Mucosa of stomach (tissue), 1 donor: ENCODE measurements around the gene ODAD4.
"Not testable (repeated sequence)": the region's sequence is repeated elsewhere in the genome, so short reads cannot be mapped to it uniquely, and the experiment has no call there.

ENCODE experiments used
- H3K27me3 ChIP-seq: one replicate; pipeline ENCODE4 v1.7.0; 2013; ENCODE audit warnings: mild to moderate bottlenecking, low read length; ENCODE audit not compliant: control insufficient read depth, insufficient read depth
- H3K36me3 ChIP-seq: one replicate; pipeline ENCODE4 v1.7.0; 2013; ENCODE audit warnings: low read length; ENCODE audit not compliant: control insufficient read depth, insufficient read depth
- H3K4me1 ChIP-seq: one replicate; pipeline ENCODE4 v1.7.0; 2013; ENCODE audit warnings: mild to moderate bottlenecking, low read length; ENCODE audit not compliant: control insufficient read depth, insufficient read depth
- H3K4me3 ChIP-seq: one replicate; pipeline ENCODE4 v1.7.0; 2013; ENCODE audit warnings: low read length
- H3K9ac ChIP-seq: one replicate; pipeline ENCODE4 v1.7.0; 2013; ENCODE audit warnings: mild to moderate bottlenecking, low read length, moderate library complexity
- H3K9me3 ChIP-seq: one replicate; pipeline ENCODE4 v1.7.0; 2013; ENCODE audit warnings: mild to moderate bottlenecking, low read length, moderate library complexity; ENCODE audit not compliant: control insufficient read depth
- donor health status: Pancreatic carcinoma.

The ODAD4 gene

DNA sequence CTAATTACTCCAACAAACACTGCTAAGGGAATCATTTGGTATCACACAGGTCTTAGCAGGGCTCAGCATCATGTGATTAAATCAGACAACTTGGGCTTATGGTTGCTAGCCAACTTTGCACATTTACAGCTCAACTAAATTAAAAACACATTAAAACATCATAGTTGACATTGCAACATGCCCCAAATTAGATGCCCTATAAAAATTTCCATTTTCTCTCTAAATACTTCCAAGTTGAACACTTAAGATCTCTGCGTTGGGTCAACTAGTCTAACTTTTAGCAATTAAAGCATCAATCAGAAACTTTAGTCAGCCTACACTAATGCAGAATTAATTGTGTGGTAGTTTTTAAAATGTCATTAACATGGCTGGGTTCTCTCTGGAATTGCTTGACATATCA is 74.7 kb downstream of the ODAD4 start:
- Histone ChIP-seq H3K4me3 (no peak overlapping the region), H3K4me1 (peaks cover 36% of the 10 kb centered on the region), H3K27me3 (no peaks in the 10 kb centered on the region), H3K9me3 (no peaks in the 10 kb centered on the region), H3K9ac (no peak overlapping the region), H3K36me3 (no peaks in the 10 kb centered on the region)

DNA sequence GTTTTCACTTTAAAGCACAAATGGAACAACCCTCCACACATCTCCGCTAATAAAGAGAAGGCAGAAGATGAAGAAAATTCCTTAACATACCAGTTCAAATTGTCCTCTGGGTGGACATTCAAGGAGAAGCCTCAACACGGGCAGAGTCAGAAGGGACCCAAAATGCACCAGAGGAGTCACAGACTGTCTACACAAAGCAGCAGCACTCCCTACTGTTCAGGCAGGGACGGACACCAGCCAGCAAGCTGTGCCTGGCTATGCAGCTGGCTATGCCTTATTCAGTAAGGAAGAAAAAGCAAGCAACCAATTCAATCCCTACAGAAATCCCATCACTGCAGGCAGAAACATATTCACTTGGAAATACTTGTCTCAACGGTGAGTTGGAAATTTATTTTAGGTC is 78.8 kb downstream of the ODAD4 start:
- Histone ChIP-seq H3K9me3 (no peaks in the 10 kb centered on the region), H3K36me3 (no peaks in the 10 kb centered on the region), H3K4me1 (peaks cover 13% of the 10 kb centered on the region), H3K9ac (no peak overlapping the region), H3K27me3 (no peaks in the 10 kb centered on the region), H3K4me3 (no peak overlapping the region)

DNA sequence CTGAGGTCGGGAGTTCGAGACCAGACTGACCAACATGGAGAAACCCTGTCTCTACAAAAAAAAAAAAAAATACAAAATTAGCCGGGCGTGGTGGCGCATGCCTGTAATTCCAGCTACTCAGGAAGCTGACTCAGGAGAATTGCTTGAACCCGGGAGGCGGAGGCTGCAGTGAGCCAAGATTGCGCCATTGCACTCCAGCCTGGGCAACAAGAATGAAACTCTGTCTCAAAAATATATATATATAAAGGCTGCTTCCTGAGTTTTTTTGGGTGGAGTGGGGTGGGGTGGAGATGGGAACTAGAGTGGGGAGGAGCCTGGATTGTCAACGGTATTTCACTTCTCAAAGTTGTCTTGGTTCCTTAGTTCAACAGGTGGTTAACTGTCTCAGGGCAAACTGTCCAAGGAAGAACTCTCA is 79.9 kb downstream of the ODAD4 start:
- not testable (repeated sequence) for H3K9ac ChIP-seq, H3K4me1 ChIP-seq, H3K9me3 ChIP-seq, H3K27me3 ChIP-seq, H3K36me3 ChIP-seq, H3K4me3 ChIP-seq

DNA sequence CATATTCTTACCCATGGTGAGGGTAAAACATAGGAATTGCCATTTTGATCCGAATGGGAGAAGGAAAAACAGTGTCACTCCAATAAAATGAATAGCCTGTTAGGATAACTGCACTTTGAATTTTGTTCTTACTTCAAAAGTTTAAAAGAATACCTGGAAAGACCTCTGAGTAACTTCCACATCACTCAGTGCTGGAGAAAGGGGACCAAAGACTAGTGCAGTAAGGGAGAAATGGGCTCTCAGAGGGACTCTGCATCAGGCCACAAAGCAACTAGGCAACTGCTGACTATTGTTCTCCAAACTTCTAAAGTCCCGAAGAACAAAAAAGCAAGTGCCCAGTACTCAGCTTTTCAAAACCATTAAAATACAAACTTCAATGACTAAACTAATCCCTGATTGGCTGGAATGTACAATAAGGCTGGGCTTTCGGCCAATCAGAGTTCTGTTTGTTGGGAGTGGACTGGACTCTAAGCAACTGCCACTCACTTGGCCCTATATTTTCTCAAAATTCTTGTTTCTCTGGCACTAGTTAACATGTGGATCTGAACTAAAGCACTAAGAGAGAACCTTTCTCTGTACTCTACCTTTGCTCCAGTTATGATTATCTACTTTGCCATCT is 80.6 kb downstream of the ODAD4 start:
- Histone ChIP-seq H3K4me1 (peaks cover 9% of the 10 kb centered on the region), H3K36me3 (no peaks in the 10 kb centered on the region), H3K9me3 (no peaks in the 10 kb centered on the region), H3K27me3 (no peaks in the 10 kb centered on the region), H3K9ac (no peak overlapping the region), H3K4me3 (no peak overlapping the region)

DNA sequence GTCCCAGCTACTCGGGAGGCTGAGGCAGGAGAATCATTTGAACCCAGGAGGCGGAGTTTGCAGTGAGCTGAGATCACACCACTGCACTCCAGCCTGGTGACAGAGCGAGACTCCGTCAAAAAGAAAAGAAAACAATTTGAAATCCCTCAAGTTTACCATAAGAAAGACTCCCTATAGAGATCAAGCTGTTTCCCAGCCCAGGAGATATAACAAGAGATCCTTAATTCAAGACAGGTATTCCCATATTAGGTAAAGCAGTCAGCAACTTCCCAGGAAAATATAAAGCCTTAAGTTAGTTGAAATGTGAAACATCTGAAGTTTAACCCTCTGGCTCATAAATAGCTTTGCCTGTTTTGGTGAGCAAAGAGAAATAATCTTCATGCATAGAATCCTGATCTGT is 81.9 kb downstream of the ODAD4 start:
- H3K9ac ChIP-seq, H3K27me3 ChIP-seq: not testable (repeated sequence)

DNA sequence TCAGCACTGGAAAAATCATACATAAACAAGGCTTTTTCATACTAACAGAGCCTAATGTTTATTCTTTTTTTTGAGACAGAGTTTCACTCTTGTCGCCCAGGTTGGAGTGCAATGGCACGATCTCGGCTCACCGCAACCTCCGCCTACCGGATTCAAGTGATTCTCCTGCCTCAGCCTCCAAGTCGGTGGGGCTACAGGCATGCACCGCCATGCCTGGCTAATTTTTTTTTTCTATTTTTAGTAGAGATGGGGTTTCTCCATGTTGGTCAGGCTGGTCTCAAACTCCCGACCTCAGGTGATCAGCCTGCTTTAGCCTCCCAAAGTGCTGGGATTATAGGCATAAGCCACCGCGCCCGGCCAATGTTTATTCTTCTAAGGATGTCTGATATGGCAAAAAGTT is 83.3 kb downstream of the ODAD4 start:
- not testable (repeated sequence) for H3K9me3 ChIP-seq, H3K9ac ChIP-seq, H3K27me3 ChIP-seq, H3K4me3 ChIP-seq, H3K36me3 ChIP-seq
- H3K4me1 ChIP-seq = peaks cover 23% of the 10 kb centered on the region

More for the DNA sequence above, 81.9 kb downstream of the ODAD4 start:
- H3K4me1 ChIP-seq = peaks cover 15% of the 10 kb centered on the region
- not testable (repeated sequence) for H3K9me3 ChIP-seq, H3K36me3 ChIP-seq, H3K4me3 ChIP-seq
